ACHN (cell line): Measurements from ENCODE around the gene COX19.

Experiments used
- DNase-seq: peaks from one replicate; pipeline ENCODE4 v3.0.0-alpha.2; 2015
- in situ Hi-C: cut with HindIII; loops from 2 replicates; pipeline ENCODE4 v1.10.0; 2017; ENCODE audit warnings: low sequenced_read_pairs, low pct_ligation_motif_present, low pct_unique_long_range_greater_than_20kb

The COX19 gene

DNA sequence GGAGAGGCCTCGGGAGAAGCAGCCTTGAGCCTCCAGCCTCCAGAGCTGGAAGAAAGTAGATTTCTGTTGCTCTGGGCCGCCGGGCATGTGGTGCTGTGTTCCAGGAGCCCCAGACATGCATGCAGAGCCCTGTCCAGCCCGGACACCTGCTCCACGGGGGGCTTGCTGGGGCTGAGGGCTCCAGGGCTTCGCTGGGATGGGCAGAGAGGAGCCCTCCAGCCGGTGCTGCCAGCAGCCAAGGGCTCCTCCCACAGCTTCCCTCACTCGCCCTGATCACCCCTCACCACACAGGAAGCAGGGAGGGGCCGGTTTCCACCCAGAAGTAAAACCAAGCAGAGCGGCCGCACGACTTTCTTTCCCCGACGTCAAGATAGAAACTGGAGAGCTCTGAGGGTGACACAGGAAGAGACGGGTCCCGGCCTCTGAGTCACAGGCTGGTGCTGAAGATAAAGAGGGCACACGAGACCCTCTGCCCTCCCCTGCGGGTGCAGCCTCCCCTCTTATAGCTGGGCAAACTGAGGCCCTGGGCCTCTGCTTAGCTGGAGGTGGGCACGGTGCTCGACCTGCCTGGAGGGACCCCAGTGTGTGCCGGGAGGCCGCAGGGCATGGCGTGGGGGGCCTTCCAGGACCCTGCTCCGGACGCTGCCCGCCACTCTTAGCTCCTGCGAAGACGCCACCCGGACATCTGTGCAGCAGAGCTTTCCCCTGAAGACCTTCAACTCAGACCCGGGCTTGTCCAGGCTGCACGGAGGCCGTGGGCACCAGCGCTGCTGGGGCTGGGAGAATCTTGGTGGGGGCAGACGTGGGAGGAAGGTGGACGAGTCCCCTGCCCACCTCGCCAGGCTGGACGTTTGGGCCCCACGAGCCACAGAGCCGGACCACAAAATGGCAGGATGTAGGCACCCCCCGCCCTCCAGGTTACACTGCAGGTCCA lies 52.0 kb downstream of the COX19 start:
- in situ Hi-C loops, result no loop called here
- DNase-seq, result no peak

DNA sequence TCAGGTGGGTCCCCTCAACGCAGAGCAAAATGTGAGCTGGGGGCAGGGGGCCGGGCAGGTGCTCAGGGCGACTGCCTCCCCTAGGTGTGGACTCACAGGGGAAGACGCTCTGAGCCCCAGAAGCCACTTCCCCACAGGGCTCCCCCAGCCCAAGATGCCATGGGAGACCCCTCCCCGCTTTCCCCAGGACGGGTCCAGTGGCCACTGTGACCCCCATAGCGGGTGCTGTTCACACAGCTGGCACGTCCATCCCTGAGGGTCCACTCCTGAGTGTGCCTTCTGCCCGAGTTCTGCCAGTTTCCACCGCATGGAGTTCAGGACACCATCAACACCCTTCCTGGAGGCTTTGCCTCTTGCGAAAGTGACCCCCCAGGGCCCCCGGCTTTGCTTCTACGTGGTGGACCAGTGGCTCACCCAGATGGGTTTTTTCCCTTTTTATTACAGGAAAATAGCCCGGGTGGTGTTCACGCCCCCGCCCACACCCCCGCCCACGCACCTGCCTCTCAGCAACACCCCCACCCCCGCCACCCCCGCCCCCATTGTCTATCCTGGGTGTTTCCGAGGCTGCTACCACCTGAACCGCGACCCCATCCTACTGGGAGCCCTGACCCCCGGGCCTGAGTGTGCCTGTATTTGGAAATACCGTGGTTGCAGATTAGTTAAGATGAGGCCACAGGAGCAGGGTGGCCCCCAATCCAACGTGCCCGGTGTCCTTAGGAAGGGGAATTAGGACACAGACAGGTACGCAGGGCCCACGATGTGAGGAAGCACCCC lies 52.8 kb downstream of the COX19 start:
- in situ Hi-C loops, result no loop called here
- DNase-seq, result no peak

DNA sequence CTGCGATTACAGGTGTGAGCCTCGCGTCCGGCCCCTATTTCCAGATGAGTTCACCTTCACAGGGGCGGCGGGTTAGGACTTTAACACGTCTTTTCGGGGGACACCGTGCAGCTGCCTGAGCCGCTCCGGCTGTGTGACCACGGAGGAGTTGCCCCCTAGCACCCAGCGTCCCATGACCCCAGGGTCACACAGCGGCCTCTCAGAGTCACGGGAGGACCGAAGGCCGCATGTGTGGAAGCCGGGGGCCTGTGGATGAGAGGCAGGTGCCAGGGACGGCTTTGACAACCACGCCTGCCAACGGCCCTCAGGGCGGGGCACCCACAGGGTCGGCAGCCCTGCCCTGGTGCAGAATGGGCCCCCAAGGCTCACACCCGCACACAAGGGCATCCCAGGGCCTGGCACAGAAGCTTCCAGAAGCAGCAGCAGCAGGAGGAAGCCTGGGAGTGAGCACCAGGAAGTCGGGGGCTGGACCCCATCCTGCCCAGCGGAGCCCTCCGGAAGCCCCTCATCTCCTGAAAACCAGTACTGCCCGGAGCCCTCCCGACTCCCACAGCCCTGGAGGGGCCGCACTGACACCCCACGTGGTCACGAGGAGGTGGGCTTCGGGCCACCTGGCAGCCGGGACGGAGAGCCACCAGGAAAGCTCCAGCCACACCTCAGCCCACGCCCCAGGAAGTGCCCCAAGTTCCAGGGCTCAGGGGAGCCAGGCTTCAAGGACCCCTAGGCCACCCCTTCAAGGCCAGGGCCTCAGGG lies 53.6 kb downstream of the COX19 start:
- in situ Hi-C loops, result no loop called here

DNA sequence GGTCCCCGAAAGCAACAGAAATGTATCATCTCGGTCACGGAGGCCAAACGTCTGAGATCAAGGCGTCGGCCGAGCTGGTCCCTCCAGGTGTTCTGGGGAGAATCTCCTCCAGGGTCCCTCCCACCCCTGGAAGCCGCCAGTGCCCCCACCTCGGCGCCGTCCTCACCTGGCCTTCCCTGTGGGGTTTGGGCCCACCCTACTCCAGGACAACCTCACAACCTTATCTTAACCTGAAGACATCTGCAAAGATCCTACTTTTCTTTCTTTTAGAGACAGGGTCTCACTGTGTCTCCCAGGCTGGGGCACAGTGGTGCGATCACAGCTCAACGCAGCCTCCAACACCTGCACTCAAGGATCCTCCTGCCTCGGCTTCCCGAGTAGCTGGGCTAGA lies 54.3 kb downstream of the COX19 start:
- in situ Hi-C loops, result no loop called here
- DNase-seq, result no peak

More for the DNA sequence above, 53.6 kb downstream of the COX19 start:
- no peak for DNase-seq

DNA sequence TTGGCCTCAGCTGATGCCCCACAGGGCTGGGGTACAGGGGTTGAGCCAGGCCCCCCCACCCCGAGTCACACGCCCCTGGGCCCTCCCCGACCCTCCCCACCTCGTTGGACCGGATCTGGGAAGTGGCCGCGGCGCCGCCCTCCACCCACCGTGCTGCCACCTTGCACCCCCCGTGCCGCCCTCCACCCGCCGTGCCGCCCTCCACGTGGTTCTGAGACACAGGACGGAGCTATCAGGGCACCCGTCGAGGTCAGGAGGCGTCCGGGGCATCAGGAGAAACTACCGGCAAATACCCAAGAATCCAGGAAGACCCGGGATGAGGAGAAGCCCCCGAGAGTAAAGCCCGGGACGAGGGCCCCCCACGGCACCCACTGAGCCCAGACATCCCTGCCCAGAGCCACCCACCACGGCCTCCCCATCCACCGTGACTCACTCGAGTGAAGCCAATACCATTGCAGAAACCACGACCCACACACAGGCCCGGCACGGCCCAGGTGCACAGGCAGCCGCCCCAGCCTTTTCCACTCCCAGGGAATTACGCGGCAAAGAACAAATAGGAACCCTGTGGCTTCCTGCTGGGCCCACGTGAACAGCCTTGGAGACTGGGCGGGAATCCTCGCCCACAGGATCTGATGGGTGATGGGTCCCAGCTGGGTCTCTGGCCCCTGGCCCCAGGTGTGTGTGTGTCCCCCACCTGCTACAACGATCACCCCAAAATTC lies 54.8 kb downstream of the COX19 start:
- in situ Hi-C loops, result no loop called here
- DNase-seq, result no peak

DNA sequence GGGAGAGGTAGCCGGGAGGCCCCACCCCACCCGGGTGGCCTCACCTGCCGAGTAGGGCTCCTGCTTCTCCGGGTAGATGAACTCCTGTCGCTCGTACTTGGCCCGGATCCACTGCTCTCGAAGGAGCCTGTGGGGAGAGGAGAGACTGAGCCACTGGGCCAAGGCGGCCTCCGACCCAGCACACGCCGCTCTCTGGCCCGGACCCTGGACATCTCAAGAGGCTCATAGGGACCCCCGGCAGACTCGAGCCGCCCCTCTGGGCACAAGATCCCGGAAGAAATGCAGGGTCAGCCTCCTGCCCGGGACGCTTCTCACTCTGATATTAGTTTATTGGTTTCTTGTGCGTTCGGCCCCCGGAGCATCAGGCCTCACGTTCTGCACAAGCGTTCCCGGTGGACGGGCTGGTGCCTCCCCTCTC lies 55.4 kb downstream of the COX19 start:
- in situ Hi-C loops, result no loop called here

DNA sequence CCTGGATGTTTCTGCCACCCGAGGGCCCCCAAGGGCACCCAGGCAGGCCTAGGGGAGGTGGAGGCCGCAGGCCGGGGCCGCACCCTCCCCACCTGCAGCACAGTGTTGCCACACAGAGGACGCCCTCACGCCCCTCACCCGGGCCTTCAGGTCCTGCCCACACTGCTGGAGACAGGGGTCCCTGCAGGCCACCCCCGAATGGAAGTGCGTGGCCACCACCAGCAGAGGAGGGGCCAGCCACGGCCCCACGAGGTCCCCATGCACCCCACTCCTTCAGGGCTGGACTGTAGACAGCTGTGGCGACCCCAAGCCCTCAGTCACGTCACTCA lies 56.3 kb downstream of the COX19 start:
- in situ Hi-C loops, result no loop called here
- DNase-seq, result no peak

More for the DNA sequence above, 55.4 kb downstream of the COX19 start:
- no peak for DNase-seq

DNA sequence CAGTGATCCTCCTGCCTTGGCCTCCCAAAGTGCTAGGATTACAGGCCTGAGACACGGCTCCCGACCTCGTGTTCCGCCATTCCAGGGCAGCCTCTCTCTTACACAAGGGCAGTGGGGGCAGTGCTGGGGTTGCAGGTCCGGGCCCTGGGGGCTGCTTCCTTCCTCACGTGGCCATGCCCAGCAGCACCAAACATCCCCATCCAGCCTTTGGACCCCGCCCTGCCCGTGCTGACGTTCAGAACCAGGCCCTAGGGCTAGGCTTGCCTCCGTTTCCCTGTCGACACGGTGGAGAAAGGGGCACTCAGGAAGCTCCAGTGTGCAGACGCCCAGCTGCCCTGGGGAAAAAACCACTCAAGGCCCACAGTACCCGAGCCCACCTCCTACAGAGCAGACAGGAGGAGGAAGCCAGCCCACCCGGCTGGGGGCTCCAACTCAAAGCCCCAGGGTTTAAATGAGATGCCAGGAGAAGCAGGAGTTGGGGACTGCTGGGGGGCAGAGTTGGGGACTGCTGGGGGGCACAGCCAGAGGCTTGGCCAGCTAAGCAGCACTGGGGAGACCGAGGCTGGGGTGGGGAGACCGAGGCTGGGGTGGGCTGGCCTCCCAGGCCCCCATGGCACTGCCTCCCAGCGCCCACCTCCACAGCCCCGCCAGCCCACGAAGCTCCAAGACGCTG lies 56.8 kb downstream of the COX19 start:
- in situ Hi-C loops, result no loop called here
- DNase-seq, result no peak

DNA sequence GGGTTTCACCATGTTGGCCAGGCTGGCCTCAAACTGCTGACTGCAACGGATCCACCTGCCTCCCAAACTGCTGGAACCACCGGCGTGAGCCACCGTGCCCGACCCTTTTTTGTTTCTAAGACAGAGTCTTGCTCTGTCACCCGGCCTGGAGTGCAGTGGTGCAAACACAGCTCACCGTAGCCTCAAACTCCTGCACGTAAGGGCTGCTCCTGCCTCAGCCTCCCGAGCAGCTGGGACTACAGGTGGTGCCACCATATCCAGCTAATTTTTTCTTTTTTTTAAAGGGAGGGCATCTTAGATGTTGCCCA lies 57.3 kb downstream of the COX19 start:
- in situ Hi-C loops, result no loop called here
- DNase-seq, result no peak

DNA sequence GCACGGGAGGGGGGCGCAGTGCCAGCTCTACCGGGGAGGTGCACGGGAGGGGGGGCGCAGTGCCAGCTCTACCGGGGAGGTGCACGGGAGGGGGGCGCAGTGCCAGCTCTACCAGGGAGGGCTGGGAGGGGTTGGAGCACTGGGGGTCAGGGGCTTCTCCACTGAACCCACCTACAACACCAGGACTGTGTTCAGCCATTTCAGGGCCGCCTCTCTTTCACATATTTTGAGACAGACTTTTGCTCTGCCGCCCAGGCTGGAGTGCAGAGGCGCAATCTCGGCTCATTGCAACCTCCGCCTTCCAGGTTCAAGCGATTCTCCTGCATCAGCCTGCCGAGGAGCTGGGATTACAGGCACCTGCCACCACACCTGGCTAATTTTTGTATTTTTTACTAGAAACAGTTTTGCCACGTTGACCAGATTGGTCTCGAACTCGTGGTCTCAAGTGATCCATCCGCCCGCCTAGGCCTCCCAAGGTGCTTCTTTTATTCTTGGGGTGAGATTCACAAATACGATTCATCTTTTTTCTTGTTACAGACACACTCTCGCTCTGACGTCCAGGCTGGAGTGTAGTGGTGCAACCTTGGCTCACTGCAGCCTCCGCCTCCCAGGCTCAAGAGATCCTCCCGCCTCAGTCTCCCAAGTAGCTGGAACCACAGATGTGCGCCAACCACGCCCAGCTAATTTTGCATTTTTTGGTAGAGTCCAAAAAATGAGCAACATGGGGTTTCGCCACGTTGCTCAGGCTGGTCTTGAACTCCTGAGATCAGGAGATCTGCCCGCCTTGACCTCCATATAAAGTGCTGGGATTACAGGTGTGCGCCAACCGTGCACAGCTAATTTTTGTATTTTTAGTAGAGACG lies 57.9 kb downstream of the COX19 start:
- in situ Hi-C loops, result no loop called here
- DNase-seq, result no peak

DNA sequence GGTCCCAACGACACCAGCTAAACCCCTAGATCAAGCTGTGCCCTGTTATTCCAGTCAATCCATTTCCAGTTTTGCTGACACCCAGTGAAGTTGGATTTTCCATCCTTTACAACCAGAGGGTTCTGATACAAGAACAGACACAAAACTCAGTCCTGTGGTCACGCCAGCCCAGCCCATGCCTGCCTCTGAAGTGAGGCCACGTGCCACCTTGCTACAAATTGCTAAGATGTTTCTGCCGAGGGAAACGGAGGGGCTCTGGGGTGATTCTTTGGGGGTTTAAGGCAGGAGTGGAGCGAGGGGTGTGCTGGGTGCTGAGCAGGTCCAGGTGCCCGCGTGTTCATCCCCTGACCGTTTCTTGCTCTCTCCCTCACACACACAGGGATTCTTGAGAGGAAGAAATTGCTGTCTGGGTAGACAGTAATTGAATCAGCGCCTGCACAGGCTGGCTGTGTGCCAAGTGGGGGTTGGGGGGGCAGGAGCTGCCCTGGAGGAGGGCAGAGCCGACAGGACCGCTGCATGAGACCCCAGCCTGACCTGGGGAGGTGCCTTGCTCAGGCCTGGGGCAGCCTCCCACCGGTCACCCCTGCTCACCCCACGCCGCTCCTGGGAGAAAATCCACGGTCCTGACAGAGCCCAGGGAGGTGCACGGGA lies 58.9 kb downstream of the COX19 start:
- DNase-seq, result no peak

More for the DNA sequence above, 58.9 kb downstream of the COX19 start:
- in situ Hi-C loops, result no loop called here
